GM19324 (cell line): ENCODE results near the gene COL18A1.
"Not testable (repeated sequence)": the region's sequence is repeated elsewhere in the genome, so short reads cannot be mapped to it uniquely, and the experiment has no call there.

Source experiments
- ATAC-seq: cut with Tn5 transposase; IDR thresholded peaks from one replicate; pipeline ENCODE4 v1.9.1; 2021; ENCODE audit warnings: mild to moderate bottlenecking, moderate library complexity; ENCODE audit not compliant: unreplicated experiment, low FRiP score

Gene COL18A1

GRCh38 chr21:45423968-45424853 lies 19.2 kb downstream of the COL18A1 start:
- no peak for ATAC-seq

- ATAC-seq, result no peak
These were observed 20.2 kb downstream of the COL18A1 start for GRCh38 chr21:45424854-45425795.

- no peak for ATAC-seq
These were observed 22.6 kb downstream of the COL18A1 start for GRCh38 chr21:45427331-45428271.

- no peak for ATAC-seq
These were observed 23.6 kb downstream of the COL18A1 start for GRCh38 chr21:45428534-45428933.

- no peak for ATAC-seq
These were observed 24.5 kb downstream of the COL18A1 start for GRCh38 chr21:45429221-45430175.

GRCh38 chr21:45430521-45431501 lies 25.8 kb downstream of the COL18A1 start:
- no peak for ATAC-seq

GRCh38 chr21:45431781-45432572 lies 27.0 kb downstream of the COL18A1 start:
- no peak for ATAC-seq

- no peak for ATAC-seq
These were observed 27.8 kb downstream of the COL18A1 start for GRCh38 chr21:45432575-45433255.

- ATAC-seq, result no peak
These were observed 28.3 kb downstream of the COL18A1 start for GRCh38 chr21:45433301-45433700.

GRCh38 chr21:45433911-45434644 lies 29.1 kb downstream of the COL18A1 start:
- ATAC-seq, result no peak

GRCh38 chr21:45434645-45435217 lies 29.8 kb downstream of the COL18A1 start:
- ATAC-seq, result no peak

GRCh38 chr21:45435405-45435981 lies 30.5 kb downstream of the COL18A1 start:
- ATAC-seq, result no peak

GRCh38 chr21:45436351-45437065 lies 31.5 kb downstream of the COL18A1 start:
- no peak for ATAC-seq

- not testable (repeated sequence) for ATAC-seq
These were observed 32.9 kb downstream of the COL18A1 start for GRCh38 chr21:45437844-45438243.
